ENCODE results near the gene ARL15.

ARL15 gene

DNA sequence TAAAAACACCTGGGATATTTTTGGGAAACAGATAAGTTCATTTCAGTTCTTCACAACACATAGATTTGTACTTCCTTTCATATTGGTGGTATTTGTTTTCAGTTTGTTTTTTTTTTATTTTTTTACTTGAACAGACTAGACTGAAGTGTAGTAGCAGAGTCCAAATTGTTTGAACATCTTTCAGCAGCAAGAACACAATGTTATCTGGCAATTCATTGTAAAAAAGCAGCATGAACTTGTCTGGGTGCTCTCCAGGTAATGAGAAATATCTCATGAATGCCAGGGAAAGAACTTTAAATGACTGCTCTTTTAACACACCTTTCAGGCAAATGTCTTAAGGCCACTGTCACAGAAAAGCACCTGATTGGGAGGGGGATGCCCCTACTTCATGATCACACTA is 113.4 kb downstream of the ARL15 start:
- no peak for DNase-seq

GRCh38 chr5:54195701-54196100 is 114.7 kb downstream of the ARL15 start:
- DNase-seq: no peak

- no peak for DNase-seq
Measured at GRCh38 chr5:54194318-54194717, 116.1 kb downstream of the ARL15 start.

DNA sequence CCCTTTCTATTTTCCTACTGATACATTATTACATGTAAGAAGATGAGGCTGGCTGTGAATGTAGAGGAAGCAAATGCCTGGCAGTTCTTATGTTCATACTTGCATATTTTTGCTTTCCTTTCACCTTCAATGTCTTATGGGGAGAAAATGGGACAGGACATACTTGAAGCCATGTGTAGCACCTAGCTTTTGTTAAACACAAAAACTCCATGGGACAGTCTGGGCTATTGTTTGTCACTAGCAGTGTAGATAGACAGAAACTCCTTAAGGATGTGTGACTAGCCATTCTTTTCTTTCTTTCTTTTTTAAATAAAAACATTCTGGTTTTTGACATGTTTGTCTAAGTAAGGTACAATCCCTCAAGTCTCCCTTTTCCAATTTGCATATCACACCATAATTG is 122.7 kb downstream of the ARL15 start:
- no peak for DNase-seq

DNA sequence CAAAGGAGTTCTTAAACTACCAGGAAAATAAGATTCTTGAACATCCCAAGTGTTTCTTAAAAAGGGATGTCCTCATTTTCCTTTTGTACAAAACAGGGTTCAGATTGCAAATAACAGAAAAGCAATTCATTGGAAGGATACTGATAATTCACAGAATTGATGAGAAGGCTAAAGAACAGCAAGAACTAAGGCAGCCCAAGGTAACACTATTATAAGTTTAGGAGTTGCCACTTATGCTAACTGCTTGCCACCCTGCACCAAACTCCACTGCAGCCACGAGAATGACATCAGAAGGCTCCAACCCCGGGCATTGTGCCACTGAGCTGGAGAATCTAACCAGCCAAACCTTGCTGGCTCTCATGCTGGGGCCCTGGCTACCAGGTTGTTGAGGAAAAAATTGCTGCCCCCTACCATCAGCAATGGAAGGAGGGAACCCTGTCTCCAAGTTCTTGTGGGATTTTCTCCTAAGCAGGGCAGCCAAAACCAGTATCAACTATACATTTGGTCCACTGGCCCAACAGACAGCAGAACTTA is 123.4 kb downstream of the ARL15 start:
- no peak for DNase-seq

DNA sequence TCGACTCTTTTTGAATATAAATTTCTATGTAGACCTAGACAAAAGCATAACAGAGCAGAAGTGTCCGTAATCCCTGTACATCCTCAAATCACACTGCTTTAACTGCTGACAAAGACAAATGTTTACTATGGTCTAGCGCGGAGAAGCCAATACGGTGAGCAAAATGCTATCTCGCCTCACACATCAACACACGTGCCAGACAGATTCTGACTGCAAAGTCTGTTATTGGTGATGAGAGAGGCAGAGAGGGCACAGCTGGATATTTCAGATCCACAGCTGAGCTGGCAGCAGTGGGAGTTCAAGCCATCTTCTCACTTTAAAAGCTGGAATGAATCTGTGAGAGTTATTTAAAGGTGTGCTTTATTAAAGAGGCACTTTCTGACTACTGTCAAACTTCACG is 124.3 kb downstream of the ARL15 start:
- DNase-seq: no peak

- DNase-seq: no peak
Measured at GRCh38 chr5:54184806-54185205, 125.6 kb downstream of the ARL15 start.

DNA sequence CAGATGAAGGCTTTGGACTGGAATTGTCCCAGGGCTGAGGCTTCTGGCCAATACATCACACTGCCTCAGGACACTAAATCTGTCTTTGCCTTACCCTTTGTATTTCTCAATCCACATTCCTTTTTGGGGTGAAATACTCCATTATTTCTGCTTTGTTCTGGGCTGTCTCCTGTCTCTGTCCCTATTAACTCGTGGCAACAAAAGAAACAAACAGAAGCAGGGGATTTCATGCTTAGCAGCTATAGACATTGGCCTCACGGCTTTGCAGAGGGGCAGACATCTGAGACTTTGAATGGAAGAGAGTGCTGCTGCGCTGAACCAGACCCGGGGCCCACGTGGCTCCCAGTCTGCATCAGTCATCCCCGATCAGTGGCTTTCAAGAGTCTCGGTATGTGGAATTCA is 129.7 kb downstream of the ARL15 start:
- DNase-seq: no peak

GRCh38 chr5:54178991-54179390 is 131.4 kb downstream of the ARL15 start:
- no peak for DNase-seq

DNA sequence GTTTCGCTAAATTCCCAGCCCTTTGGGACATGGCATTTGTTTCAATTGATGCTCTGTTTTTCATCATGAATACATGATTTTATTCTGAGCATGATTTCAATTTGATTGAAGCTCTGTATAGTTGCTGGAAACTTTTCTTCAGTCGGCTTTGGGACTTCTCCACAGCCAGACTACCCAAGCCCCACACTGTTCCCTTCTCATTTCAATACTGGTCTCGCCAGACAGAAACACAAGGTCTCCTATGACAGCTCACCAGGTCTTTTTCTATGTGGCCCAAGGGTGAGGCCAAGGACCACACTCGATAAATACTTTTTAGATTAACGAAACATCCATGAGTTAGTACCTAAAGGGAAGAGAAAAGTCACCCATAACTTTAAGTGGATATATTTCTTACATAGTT is 132.2 kb downstream of the ARL15 start:
- no peak for DNase-seq

DNA sequence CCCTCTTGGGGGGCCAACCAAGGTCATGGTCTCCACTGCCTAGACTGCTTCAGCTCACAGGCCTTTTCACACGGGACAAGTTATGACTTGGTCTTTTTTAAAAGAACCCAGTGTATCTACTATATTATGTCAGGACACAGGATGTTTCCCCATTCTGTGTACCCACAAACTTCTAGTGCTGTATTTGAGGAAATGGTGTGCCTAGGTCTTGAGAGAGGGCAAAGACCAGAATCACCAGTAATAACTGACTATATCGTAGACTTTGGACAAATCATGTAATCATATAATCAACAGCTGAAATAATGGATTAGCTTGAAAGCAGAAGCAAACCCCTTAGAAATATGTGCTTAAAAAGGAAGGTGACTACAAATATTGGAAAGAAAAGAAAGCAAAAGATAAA is 133.3 kb downstream of the ARL15 start:
- no peak for DNase-seq

DNA sequence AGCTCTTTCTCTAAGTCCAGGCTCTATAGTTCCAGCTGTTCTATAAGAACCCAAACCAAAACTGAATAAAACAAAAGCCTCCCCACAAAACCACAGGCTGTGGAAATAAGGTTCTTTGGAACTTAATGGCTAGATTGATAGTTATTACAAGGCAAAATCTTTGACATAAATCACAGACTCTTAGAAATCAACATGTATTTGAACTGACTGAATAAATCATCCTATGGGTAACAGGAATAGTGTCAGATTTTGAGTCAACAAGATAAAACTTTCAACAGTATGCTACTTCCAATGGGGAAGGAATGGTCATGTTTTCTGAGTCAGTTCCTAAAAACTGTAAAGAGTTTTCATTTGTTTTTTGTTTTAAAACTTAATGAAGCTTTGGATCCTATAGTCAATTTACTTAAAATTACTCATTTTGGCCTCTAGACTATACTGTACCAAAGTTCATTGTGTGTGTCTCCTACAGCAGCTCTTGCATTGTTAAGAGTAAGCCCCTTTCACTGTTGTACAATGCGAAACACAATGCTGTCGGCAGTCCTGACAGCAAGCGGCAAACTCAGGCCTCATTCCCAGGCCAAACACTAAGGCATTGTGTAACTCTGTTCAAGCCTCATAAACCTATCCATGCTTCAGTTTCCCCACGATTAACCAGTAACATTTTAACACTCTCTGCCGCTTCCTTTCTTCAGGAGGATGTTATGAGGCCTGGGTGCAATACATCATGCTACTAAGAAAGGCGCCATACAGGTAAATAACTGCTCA is 134.1 kb downstream of the ARL15 start:
- DNase-seq: no peak

GRCh38 chr5:54173251-54173650 is 137.1 kb downstream of the ARL15 start:
- no peak for DNase-seq

DNA sequence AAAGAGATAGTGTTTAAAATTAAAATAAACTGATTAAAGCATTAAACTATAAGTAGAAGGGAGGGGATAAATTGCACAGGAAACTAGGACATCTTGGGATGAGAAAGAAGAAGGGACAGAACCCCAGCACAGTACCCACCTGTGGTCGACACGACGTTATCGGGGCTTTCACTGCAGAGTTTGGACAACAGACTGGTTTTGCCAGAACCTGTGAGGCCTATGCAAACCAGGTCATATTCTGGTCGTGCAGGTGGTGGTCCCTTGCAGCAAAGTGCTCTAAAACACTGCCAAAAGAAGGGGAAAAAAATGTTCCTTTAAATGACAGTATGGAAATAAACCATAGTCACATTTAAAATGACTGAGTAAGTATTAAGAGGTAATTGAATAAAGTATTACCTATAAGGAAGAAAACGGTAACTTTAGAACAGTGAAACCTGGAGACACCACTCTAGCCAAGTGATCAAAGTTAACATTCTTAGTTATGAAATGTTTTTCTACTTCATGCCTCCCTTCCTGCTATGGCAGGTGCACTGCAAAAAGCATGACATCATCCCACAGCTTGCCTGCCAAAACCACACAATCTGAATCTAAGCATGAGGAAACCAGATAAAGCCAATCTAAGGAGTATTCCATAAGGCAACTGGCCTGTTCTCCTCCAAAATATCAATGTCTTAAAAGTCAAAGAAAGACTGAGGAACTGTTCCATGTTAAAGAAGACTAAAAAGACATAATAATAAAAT is 138.6 kb downstream of the ARL15 start:
- DNase-seq: no peak

DNA sequence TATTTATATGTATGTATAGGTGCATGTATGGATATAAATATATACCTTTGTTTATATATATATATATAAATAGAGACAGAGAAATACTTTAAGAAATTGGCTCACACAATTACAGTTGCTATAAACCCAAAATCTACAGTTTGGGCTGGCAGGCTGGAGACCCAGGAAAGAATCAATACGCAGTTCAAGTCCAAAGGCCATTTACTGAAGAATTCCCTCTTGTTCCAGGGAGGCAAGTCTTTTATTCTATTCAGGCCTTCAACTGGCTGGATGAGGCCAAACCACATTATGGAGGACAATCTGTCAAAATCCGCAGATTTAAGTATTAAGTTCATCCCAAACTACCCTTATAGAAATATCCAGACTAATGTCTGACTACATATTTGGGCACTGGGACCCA is 144.7 kb downstream of the ARL15 start:
- DNase-seq: no peak

DNA sequence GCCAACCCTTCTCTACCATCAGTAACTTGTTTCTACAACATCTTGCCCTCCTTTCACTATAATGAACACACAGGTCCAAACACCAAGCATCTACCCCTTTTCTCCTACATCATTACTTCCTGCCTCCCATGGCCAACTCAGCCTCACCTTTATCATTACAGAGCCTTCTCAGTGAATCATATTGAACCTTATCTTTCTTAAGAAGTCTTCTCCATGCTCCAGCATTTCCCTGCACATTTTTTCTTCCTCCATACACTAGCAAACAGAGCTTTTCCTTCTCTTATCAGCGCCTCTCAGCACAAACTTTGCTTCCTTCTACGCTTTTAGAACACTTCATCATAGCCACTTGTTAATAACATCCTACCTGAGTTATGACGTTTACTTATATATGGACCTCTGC is 148.2 kb downstream of the ARL15 start:
- DNase-seq: no peak

- DNase-seq: no peak
Measured at GRCh38 chr5:54160329-54160728, 150.0 kb downstream of the ARL15 start.

DNA sequence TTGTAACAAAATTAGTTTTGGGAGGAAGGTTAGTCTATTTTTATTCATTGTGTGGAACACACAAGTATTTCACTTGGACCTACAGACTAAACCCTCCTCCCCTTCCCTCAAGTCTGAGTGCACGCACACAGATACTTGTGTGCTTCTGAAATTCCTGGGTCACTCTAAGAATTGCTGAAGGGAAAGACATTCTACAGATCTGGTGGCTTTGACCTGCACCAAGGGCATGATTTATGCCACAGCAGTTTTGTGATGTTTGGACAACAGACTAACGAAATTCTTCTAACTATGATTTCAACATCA is 150.5 kb downstream of the ARL15 start:
- no peak for DNase-seq

- DNase-seq: no peak
Measured at GRCh38 chr5:54159153-54159892, 151.1 kb downstream of the ARL15 start.

- no peak for DNase-seq
Measured at GRCh38 chr5:54156577-54156976, 153.8 kb downstream of the ARL15 start.

- no peak for DNase-seq
Measured at GRCh38 chr5:54150841-54151240, 159.5 kb downstream of the ARL15 start.

DNA sequence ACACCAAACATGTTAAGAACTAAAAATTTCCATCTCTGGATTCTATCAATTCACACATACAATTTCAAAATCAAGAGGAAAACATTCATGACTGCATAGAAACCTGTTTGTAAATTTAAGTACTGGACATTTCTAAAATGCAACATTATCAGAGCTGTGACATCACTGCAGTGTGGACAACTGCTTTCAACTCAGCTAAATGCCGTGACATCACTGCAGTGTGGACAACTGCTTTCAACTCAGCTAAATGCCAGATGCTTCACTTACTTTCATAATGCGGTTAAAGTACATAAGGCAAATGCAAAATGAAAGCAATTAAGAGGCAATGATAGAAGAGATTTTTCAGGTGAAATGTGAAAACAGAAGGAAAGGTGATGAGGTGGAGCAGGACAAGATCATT is 161.5 kb downstream of the ARL15 start:
- no peak for DNase-seq

GRCh38 chr5:54148067-54148845 is 162.1 kb downstream of the ARL15 start:
- DNase-seq: no peak
